Right lobe of liver (tissue), 6 donors: ENCODE results near the gene LHX8. TPM values are rescaled to one million over a fixed set of nuclear protein-coding genes. Genes with fewer than 3 reads are reported as not detected.

ENCODE experiments used
- ATAC-seq, 4 donors: fragments of 200-7000 bp; cut with Tn5 transposase; one replicate each; pipeline ENCODE4 v1.9.1; 2020; ENCODE audit warnings: mild to moderate bottlenecking in 4 of 4, moderate library complexity in 4 of 4
- DNase-seq, 3 donors: peaks; one replicate each; pipeline ENCODE4 v3.0.0-alpha.2; 2020
- H3K27ac ChIP-seq, 3 donors: fragments of 200-600 bp; one replicate each; pipeline ENCODE4 v1.8.0; 2022
- H3K27me3 ChIP-seq, 2 donors: fragments of 200-600 bp; one replicate each; pipeline ENCODE4 v1.8.0; 2022
- H3K36me3 ChIP-seq, 4 donors: fragments of 200-600 bp; sonication (generic) in 1 of 4; one replicate each; pipeline versions ENCODE4 v1.5.1 to v1.8.0; 2017 to 2022; ENCODE audit warnings: control low read depth in 1 of 4
- H3K4me1 ChIP-seq, 4 donors: fragments of 200-600 bp; sonication (generic) in 1 of 4; one replicate each; pipeline versions ENCODE4 v1.5.1 to v1.8.0; 2017 to 2022; ENCODE audit warnings: control low read depth in 1 of 4
- H3K4me3 ChIP-seq, 3 donors: fragments of 200-600 bp; one replicate each; pipeline ENCODE4 v1.8.0; 2022
- H3K9me3 ChIP-seq, 4 donors: fragments of 200-600 bp; sonication (generic) in 1 of 4; one replicate each; pipeline versions ENCODE4 v1.5.1 to v1.8.0; 2017 to 2022; ENCODE audit warnings: control low read depth in 1 of 4
- CTCF ChIP-seq, 4 donors: fragments of 200-600 bp in 3 of 4; fragments of 450-650 bp in 1 of 4; IDR thresholded peaks; one replicate each; pipeline versions ENCODE4 v1.5.1 to v1.8.0; 2016 to 2022; ENCODE audit warnings: antibody characterized with exemption in 4 of 4, mild to moderate bottlenecking in 2 of 4
- POLR2A ChIP-seq: fragments of 450-650 bp; IDR thresholded peaks from one replicate; pipeline ENCODE4 v1.6.1; 2017; ENCODE audit warnings: antibody characterized with exemption, mild to moderate bottlenecking
- WGBS: methylation state at CpG from one replicate; pipeline ENCODE4 v1.1.6; 2018; ENCODE audit warnings: low coverage, low lambda C conversion rate; ENCODE audit not compliant: insufficient coverage; ENCODE audit errors: missing lambda C conversion rate; 5-methylcytosine and 5-hydroxymethylcytosine counted together
- intact Hi-C, 2 donors: fragments of 100-400 bp; cut with DNase I; formaldehyde crosslinking; loops; one replicate each; pipeline versions ENCODE4 v1.11.2 to v1.14.1; 2022
- total RNA-seq, 6 experiments: library from RNA; depleted of rRNA in 2 of 6; stranded (reverse); fragments of >200 nt in 2 of 6; fragmentation: NEBNext Ultra II Directional in 3 of 6; extraction: Animal tissue kit (Norgen Biotek cat#: 25700) in 3 of 6; gene quantifications; one replicate each; pipeline versions ENCODE4 v1.1.0 to v1.2.4, GENCODE V29; 2016 to 2023
- donor health status: DM: no; HTN: yes; CAD: no.
- donor health status: DM: no; HTN: no; CAD: no.
- donor health status: DM: no; HTN: no; CAD: no.
- donor health status: DM: no; HTN: yes; CAD: no.
- donor health status: DM: no; HTN: yes; CAD: no.

The LHX8 gene
- total RNA-seq, 6 experiments from 2014 or later = not detected

GRCh38 chr1:75188892-75189291 lies 54.7 kb downstream of the LHX8 start:
- H3K4me3 ChIP-seq = no peak overlapping the region
- intact Hi-C loops = no loop called here
- H3K36me3 ChIP-seq = no peaks in the 10 kb centered on the region
- H3K27me3 ChIP-seq = no peaks in the 10 kb centered on the region
- DNase-seq (no peak), ATAC-seq (no peak)
- 65% methylated on average over 1 of the region's 1 CpG for WGBS
- no peaks in the 10 kb centered on the region for H3K9me3 ChIP-seq
- TF ChIP-seq POLR2A (no peak), CTCF (IDR thresholded peaks at IDR 0.05) (no peak)
- no peaks in the 10 kb centered on the region for H3K4me1 ChIP-seq
- H3K27ac ChIP-seq = no peak overlapping the region

GRCh38 chr1:75198163-75198562 lies 64.0 kb downstream of the LHX8 start:
- TF ChIP-seq CTCF (IDR thresholded peaks at IDR 0.05) (no peak), POLR2A (no peak)
- DNase-seq (no peak), ATAC-seq (peak in 3 of 4 donors; percentile 44 to 79 (median 57))
- intact Hi-C loops = loop anchor here in 1 of 2 donors (10.0 kb wide), 1 partner anchor 403 kb away; no protein-coding TSS in a partner anchor
- Histone ChIP-seq H3K27ac (no peak overlapping the region), H3K27me3 (no peaks in the 10 kb centered on the region), H3K4me1 (no peaks in the 10 kb centered on the region), H3K9me3 (no peaks in the 10 kb centered on the region), H3K4me3 (no peak overlapping the region), H3K36me3 (no peaks in the 10 kb centered on the region)
- 29% methylated on average over 1 of the region's 1 CpG for WGBS

- H3K9me3 ChIP-seq = no peaks in the 10 kb centered on the region
- H3K36me3 ChIP-seq = no peaks in the 10 kb centered on the region
- no peak for ATAC-seq
- no peak for DNase-seq
- intact Hi-C loops = loop anchor here in 1 of 2 donors (10.0 kb wide), 1 partner anchor 404 kb away; no protein-coding TSS in a partner anchor
- TF ChIP-seq POLR2A (no peak), CTCF (IDR thresholded peaks at IDR 0.05) (no peak)
- no peak overlapping the region for H3K27ac ChIP-seq
- no peaks in the 10 kb centered on the region for H3K27me3 ChIP-seq
- no peak overlapping the region for H3K4me3 ChIP-seq
- WGBS = 93% methylated on average over 1 of the region's 1 CpG
- no peaks in the 10 kb centered on the region for H3K4me1 ChIP-seq
Observed at GRCh38 chr1:75198761-75199160, 64.6 kb downstream of the LHX8 start.

- WGBS = 86% methylated on average over 4 of the region's 4 CpGs
- intact Hi-C loops = loop anchor here in 1 of 2 donors (5.0 kb wide), 1 partner anchor 435 kb away; no protein-coding TSS in a partner anchor
- no peak overlapping the region for H3K27ac ChIP-seq
- no peaks in the 10 kb centered on the region for H3K36me3 ChIP-seq
- no peaks in the 10 kb centered on the region for H3K27me3 ChIP-seq
- no peak for ATAC-seq
- no peaks in the 10 kb centered on the region for H3K4me1 ChIP-seq
- H3K9me3 ChIP-seq = no peaks in the 10 kb centered on the region
- DNase-seq = no peak
- no peak overlapping the region for H3K4me3 ChIP-seq
- TF ChIP-seq POLR2A = no peak
Observed at GRCh38 chr1:75202751-75203150, 68.6 kb downstream of the LHX8 start.

GRCh38 chr1:75203415-75204277 lies 69.5 kb downstream of the LHX8 start:
- no peak for TF ChIP-seq POLR2A
- peak; percentile 62 to 81 (median 74) for TF ChIP-seq CTCF (IDR thresholded peaks at IDR 0.05)
- Histone ChIP-seq H3K27me3 (no peaks in the 10 kb centered on the region), H3K36me3 (no peaks in the 10 kb centered on the region), H3K9me3 (no peaks in the 10 kb centered on the region), H3K27ac (no peak overlapping the region), H3K4me1 (no peaks in the 10 kb centered on the region), H3K4me3 (no peak overlapping the region)
- ATAC-seq (peak; percentile 87 to 96 (median 88)), DNase-seq (no peak)
- 12% methylated on average over 8 of the region's 8 CpGs for WGBS
- intact Hi-C loops = loop anchor here in 1 of 2 donors (5.0 kb wide), 1 partner anchor 436 kb away; no protein-coding TSS in a partner anchor
